Nasal cavity respiratory epithelium epithelial cell of viscerocranial mucosa (primary cell): ENCODE data around the gene PIGZ. TPM values are rescaled to one million over a fixed set of nuclear protein-coding genes. Genes with fewer than 3 reads are reported as not detected.

Experiments used
- total RNA-seq: library from RNA; depleted of rRNA; stranded (reverse); fragments of >200 nt; gene quantifications from 2 replicates; pipeline ENCODE4 v1.2.3, GENCODE V29; 2014

The PIGZ gene
- 0.34 and 1.3 TPM in 2 replicates for total RNA-seq

GRCh38 chr3:196968233-196969133 lies at the start of gene PIGZ:
Gene PIGZ, minus strand, starts transcription at chr3:196968833. Its CDS starts 16,802 bp downstream, at chr3:196952031.

GRCh38 chr3:196942226-196942914 lies 26.3 kb downstream of the PIGZ start, which contains the start of gene NCBP2:
Gene NCBP2, minus strand, starts transcription at chr3:196942528. Its CDS starts 25 bp downstream, at chr3:196942503.

Other genes starting within 250 kb of the PIGZ start
- gene PAK2, start 229.0 kb downstream of the PIGZ start, total RNA-seq = 40.7 and 136 TPM in 2 replicates
- 42.7 and 56.4 TPM in 2 replicates for gene SENP5, start 100.9 kb downstream of the PIGZ start, total RNA-seq
- gene NCBP2, start 26.3 kb downstream of the PIGZ start, total RNA-seq = 91.8 and 91.9 TPM in 2 replicates
- gene MELTF, start 61.0 kb upstream of the PIGZ start, total RNA-seq = 1.0 and 24.5 TPM in 2 replicates